Inflammatory macrophage treated with lipopolysaccharide for 1 hour (primary cell): ENCODE data around the gene ZNF70.
A peak's percentile ranks its signal among the peaks of the same experiment; 100 is the strongest.

Source experiments
- DNase-seq, 2 donors: peaks; one replicate each; pipeline ENCODE4 v3.0.0-alpha.2; 2020 to 2022

The ZNF70 gene

DNA sequence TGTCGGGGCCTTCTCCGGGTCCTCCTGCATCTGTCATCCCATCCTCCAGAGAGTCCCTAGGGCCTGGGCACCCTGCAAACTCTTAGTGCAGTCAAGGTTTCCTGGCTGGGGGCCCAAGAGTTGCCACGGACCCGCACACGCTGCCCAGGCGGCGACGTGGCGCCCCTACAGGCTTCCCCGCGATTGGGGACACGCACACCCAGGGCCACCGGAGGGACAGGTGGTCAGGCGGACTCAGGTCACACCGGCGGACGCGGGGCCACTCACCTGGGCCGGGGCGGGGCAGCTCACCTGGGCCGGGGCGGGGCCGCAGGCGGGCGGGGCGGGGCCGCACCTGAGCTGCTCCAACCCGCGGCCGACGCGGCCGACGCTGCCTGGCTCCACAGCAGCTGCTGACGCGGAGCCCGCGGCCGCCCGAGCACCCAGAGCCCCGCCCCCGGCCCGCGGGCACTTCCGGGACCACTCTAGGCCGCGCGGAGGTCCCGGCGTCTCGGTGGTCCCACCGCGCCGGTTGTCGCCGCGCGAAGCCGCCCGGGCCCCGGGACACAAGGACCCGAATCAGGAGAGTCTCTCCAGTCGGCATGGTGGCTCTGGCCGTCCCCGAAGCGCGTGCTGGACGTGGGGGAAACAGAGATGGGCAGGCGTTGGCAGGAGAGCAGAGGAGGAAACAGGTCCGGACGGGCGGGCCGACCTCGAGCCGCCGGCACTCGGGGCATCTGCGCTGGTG lies at the start of gene ZNF70:
ZNF70 (minus strand) TSS at position 399 of the 727 bp plus-strand sequence. CDS start 5,972 bp downstream, outside the sequence.
- DNase-seq, result peak; percentile 65 to 73

DNA sequence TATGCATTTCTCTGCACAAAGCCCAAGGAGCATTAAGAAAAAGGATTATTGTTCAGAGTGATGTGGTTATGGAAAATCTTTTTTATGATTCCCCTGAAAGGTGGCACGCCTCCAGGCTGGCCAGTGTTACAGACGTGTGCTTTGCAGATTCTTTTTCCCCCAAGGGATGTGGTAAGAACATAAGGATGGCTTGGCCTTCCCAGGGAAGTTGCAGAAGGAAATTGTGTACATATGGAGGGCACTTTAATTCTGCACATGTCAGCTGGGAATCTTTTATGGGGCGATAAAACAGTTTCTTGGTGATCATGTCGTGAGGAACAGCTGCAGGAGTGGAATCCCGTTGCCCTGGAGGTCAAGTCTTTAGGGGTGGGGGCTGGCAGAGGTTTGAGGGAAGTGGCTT lies 45.5 kb upstream of the ZNF70 start:
- DNase-seq, result no peak

DNA sequence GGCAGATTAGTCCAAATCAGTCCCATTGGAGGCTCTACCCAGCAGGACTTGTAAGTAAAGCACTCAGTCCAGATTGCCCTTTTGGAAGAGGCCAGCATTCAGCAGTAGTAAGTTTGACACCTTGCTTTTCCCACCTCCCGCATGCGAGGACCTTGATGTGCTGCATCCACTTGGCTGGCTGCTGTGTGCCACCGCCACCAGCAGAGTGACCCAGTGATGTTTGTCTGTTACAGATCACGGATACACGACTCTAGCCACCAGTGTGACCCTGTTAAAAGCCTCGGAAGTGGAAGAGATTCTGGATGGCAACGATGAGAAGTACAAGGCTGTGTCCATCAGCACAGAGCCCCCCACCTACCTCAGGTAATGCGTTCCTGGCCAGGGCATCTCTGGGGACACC lies 42.4 kb upstream of the ZNF70 start:
- no peak for DNase-seq

DNA sequence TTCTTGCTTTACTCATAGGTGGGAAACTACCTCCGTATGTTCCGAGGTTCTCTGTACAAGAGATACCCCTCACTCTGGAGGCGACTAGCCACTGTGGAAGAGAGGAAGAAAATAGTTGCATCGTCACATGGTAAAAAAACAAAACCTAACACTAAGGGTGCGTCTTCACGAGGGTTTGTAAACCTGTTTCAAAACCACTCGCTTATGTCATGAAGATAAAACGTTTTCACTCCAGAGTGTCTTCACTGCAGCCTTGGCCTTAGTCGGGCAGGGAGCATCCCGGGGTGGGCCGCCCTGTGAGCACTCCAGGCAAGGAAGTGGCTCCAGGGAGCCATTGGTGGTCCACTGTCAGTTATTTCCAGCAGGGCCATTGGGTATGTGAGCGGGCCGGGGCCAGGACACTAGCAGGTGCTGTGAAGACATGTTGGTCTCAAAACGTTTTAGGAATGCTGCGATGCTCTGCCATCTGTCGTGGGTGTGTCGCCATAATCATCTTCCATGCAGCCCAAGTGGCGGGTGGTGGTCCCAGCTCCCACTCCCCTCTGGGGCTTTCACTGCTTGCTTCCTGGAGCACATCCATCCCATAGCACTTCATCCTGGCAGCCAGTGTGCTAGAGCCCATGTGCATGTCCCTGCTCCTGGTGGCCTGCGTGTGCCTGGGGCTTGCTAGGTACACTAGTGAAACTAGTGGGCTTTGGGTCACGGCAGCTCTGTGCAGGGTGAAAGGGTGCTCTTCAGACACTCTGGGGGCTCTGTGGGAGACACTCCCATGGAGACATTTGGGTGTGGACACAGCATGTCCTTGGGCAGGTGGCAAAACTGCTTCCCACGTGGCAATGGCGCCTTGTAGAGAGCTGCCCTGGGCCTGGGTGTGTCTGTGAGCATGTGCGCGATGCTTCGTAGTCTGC lies 41.1 kb upstream of the ZNF70 start:
- DNase-seq, result no peak

DNA sequence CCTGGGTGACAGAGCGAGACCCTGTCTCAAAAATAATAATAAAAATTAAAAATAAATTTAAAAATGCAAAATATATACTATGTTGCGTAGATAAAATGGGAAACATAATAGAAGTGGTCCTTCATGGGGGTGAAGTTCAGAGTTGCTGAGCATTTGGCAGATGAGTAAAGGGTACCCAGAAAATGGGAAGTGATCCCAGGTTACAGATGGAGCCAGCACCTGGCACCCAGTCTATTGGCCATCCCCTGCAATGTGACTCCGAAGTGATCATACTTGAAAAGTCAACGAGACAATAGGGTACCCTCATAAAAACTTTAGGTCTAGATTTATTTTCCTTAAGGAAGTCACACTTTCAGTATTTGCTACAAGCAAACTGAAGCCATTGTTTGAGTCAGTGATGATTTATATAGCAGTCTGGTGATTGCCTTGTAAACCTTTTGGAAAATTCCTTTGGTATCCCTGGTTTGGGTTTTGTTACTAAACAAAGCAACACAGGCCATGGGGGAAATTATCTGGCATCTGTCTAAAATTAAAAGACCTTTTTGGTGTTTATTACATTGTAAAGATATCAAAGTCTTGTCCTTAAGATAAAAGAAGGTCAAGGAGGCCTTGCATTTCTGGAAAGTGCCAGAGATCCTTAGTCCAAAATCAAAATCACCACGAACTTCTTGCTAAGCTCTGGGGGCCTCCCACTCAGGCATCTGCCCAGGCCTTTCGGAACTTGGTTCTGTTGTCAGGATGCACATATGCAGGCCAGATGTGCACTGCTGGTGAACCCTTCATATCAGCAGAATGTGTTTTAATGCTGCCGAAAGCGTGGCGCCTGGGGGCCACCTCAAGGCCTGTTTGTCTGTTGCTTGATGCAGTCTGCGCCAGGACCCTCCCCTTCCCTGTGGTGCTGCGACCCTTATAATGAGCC lies 40.2 kb upstream of the ZNF70 start:
- DNase-seq, result no peak

DNA sequence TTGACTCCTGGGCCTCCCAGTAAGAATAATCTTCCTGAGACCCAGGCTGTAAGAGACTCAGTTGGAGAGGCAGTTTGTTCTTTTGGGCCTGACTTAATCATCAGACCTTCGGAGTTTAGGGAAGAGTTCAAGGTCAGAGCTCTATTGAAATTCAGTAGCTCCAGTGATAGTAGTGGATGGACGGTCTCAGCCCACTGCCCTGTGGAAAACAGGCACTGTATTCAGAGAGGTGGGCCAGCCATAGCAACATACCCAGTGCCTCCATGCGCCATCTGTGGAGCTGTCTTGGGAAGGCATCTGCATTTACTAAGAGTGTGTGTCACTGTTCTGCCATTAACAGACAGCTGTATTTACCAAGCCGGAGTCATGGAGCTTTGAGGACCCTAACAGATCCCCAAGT lies 38.7 kb upstream of the ZNF70 start:
- no peak for DNase-seq

DNA sequence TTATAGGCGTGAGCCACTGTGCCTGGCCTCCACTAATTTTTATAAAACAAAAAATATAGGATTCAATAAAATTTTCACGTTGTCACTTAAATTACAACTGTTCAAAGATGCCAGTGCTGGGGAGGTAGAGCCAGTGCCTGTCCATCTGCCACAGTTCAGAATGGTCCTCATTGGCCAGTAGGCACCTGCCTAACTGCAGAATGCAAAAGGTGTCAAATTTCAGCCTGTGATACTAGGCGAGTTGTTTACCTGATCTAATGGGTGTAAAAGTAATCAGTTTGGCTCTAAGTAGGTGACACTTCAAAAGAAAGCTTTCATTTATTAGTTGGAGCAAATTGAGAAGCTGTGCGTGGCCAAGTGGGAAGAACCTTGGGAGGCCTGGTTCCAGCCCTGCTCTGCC lies 38.2 kb upstream of the ZNF70 start:
- no peak for DNase-seq

DNA sequence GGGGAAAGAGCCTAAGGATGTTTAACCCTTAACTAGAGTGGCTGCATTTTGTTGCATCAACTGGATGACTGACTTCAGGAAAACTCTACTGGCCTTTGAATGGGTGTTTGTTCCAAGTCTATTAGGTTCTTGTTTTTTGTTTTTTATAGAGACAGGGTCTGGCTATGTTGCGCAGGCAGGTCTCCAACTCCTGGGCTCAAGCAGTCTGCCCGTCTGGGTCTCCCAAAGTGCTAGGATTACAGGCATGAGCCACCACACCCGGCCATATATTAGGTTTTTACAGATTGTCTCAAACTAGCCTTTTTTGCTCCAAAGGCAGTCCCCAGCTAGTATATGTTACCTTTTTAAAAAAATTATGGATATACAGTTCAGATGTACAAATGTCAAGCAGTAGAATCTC lies 37.0 kb upstream of the ZNF70 start:
- DNase-seq, result no peak

DNA sequence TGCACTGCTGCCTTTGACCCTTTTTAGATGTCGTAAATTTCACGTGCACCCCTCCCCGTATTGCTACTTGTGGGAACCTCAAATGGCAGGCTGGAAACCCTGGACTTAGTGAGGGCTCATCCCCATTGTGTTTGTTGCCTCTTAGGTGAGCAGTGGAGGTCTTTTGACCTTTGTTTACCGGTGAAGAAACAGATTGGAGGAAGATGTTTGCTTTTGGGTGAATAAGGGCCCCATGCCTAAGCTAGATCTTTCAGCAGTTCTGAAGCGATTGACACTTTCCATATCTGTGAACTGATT lies 36.6 kb upstream of the ZNF70 start:
- no peak for DNase-seq

DNA sequence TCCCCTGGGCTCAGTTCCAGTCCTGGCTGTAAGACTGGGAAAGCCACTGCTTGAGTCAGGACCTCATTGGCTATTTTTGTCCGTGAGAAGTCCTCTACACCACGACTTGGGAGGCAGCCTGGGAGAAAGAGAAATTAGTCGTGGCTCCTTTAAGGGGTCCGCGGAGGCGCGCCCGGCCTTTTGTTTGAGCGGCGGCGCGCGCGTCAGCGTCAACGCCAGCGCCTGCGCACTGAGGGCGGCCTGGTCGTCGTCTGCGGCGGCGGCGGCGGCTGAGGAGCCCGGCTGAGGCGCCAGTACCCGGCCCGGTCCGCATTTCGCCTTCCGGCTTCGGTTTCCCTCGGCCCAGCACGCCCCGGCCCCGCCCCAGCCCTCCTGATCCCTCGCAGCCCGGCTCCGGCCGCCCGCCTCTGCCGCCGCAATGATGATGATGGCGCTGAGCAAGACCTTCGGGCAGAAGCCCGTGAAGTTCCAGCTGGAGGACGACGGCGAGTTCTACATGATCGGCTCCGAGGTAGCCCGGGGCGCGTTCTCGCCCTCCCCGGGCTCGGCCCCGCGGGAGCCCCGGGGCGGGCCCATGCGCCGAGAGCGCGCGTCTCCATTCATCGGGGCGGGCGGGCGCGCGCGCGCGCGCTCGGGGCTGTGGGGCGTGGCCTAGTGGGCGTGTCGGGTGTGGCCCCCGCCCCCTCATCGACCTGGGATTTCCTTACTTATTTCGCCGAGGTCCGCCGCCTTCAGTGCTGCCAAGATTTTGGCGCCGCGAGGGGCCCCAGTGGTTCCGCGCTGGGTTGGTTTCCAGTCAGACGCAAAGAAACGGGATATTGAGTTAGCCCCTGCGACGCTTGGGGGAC lies 36.1 kb upstream of the ZNF70 start, which contains the start of gene SMARCB1:
SMARCB1 (plus strand) TSS at position 215 of the 848 bp plus-strand sequence; CDS start at position 419, 204 bp downstream.
- peak; percentile 84 to 97 for DNase-seq

DNA sequence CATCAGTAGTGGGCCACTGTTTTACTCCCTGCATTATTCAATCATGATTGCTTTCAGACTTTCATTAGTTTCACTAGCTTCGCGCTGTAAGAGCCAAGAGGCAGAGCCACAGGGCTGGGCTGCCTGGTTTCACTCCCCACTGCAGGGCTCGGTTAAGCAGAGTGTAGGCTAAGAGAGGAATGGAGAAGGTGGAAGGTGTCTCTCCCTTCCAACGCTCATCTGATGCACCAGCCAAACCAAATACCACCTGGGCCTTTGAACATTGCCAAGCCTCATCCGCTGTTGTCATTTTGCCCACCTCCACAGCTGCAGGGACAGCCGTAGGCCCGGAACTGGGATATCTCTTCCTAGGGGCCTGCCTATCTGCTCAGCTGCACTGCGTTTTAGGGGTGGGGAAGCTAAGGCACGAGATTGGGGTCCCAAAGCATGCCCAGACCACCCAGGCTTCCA lies 35.4 kb upstream of the ZNF70 start:
- no peak for DNase-seq

DNA sequence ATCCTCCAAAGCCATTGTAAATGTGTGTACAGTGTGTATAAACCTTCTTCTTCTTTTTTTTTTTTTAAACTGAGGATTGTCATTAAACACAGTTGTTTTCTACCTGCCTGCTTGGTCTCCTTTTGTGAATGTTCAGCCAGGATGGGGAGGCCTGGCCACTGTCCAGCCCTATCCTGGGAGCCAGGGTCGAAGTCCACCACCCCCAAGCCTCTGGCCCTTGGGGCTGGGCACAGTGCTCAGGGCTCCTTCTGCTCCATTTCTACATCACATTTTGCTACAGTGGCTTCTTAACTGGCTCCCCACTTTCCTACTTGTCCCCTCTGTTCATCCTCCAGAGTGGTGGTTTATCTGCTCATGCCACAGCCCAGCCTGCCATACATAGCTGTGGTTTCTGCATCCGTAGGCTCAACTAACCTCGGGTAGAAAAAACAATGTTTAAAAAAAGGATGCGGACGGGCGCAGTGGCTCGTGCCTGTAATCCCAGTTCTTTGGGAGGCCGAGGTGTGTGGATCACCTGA lies 33.4 kb upstream of the ZNF70 start:
- no peak for DNase-seq

DNA sequence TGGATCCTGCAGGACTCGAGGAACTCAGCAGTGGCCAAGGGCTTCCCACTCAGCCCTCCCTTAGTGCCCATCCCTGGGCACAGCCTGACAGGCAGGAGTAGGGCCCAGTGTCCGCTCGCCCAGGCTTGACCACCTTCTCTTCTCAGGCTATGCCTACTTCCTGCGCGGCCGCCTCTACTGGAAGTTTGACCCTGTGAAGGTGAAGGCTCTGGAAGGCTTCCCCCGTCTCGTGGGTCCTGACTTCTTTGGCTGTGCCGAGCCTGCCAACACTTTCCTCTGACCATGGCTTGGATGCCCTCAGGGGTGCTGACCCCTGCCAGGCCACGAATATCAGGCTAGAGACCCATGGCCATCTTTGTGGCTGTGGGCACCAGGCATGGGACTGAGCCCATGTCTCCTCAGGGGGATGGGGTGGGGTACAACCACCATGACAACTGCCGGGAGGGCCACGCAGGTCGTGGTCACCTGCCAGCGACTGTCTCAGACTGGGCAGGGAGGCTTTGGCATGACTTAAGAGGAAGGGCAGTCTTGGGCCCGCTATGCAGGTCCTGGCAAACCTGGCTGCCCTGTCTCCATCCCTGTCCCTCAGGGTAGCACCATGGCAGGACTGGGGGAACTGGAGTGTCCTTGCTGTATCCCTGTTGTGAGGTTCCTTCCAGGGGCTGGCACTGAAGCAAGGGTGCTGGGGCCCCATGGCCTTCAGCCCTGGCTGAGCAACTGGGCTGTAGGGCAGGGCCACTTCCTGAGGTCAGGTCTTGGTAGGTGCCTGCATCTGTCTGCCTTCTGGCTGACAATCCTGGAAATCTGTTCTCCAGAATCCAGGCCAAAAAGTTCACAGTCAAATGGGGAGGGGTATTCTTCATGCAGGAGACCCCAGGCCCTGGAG lies 32.6 kb upstream of the ZNF70 start:
- DNase-seq, result no peak

DNA sequence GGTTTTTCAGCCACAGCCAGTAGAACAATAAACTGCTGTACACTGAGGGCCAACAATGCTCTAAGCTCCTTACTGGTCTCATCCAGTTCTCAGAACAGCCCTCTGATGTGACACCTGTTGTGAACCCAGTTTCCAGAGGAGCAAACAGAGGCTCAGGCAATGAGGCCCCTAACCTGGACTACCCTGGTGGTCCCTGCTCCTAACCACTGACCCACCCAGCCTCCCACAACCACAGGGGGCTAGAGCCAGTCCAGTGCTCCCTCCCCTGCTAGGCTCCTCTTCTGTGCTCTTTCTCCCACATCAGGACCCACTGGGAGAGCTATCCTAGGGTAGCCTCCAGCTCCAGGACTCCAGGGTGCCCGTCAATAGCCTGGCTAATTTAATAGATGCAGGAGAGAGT lies 31.8 kb upstream of the ZNF70 start:
- no peak for DNase-seq

DNA sequence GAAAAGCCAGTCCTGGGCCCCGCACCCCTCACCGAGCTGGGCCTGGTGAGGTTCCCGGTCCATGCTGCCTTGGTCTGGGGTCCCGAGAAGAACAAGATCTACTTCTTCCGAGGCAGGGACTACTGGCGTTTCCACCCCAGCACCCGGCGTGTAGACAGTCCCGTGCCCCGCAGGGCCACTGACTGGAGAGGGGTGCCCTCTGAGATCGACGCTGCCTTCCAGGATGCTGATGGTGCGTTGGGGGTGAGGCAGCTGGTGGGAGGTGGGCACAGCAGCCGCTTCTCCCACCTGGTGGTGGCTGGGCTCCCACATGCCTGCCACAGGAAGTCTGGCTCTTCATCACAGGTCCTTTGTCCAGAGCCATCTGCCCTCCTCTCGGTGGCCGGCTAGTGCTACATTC lies 31.3 kb upstream of the ZNF70 start:
- no peak for DNase-seq

DNA sequence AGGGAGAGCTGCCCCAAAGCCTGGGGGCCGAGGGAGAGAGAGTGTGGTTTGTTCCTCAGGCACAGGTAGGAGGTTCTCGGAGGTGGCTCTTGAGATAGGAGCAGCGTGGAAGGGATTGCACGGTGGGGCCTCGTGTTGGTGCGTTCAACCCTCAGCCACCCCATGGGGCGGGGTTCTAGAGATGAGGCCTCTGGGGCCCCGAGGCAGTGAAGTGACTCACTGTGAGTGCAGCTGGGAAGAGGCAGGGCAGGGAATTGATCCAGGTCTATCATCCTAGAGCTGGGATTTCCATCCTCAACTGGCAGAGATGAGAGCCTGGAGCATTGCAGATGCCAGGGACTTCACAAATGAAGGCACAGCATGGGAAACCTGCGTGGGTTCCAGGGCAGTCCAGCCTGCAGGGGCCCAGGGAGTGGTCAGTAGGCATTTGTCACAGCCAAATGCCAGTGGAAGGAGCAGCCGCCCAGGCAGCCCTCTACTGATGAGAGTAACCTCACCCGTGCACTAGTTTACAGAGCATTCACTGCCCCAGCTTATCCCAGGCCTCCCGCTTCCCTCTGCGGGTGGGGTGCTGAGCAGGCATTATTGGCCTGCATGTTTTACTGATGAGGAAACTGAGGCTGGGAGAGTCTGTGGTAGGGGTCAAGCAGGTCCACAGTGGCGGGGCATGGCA lies 30.7 kb upstream of the ZNF70 start:
- DNase-seq, result no peak

DNA sequence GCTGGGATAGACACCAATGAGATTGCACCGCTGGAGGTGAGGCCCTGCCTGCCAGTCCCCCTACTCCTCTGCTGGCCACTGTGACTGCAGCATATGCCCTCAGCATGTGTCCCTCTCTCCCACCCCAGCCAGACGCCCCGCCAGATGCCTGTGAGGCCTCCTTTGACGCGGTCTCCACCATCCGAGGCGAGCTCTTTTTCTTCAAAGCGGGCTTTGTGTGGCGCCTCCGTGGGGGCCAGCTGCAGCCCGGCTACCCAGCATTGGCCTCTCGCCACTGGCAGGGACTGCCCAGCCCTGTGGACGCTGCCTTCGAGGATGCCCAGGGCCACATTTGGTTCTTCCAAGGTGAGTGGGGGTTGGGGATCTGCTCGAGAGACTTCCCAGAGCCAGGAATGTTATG lies 30.2 kb upstream of the ZNF70 start:
- DNase-seq, result no peak

DNA sequence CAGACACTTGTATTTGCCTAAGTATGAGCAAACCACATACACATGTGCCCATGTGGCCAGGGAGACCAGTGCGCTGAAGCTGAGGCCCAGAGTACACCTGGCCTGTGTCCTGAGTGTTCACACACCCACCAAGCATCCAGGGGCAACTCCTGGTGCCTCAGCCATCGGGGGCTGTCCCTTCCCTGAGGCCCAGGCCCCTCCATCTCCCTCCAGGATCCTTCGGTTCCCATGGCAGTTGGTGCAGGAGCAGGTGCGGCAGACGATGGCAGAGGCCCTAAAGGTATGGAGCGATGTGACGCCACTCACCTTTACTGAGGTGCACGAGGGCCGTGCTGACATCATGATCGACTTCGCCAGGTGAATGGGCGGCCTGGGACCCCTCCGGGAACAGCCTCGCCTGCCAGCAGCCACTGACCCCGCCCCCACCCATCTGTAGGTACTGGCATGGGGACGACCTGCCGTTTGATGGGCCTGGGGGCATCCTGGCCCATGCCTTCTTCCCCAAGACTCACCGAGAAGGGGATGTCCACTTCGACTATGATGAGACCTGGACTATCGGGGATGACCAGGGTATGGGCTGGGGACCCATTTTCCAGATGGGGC lies 29.3 kb upstream of the ZNF70 start:
- DNase-seq, result no peak

DNA sequence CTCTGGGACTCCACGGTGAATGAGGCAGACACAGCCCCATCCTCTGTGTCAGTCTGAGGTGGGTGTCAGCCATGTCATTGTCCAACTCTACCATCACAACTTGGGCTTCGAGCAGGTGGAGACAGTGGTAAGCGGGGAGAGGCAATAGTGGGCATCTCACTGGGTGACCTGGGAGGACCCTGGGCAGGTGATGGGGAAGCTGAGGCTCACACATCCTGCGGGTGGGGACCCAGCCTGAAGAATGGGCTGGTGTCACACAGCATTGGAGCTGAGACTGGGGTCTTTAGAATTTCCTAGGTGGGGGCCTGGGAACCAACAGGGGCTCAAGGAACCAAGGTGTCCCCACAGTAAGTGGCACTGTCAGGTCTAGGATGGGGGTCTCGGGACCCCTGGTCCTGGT lies 28.8 kb upstream of the ZNF70 start:
- no peak for DNase-seq

DNA sequence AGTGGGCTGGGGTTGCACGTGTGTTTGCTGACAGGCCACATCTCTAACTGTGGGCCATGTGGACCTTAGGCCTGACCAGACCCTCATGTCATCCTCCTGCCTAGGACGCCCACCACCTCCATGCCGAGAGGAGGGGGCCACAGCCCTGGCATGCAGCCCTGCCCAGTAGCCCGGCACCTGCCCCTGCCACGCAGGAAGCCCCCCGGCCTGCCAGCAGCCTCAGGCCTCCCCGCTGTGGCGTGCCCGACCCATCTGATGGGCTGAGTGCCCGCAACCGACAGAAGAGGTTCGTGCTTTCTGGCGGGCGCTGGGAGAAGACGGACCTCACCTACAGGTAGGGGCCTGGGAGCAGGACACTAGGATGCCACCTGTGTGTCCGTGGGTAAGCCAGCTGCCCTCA lies 28.2 kb upstream of the ZNF70 start:
- no peak for DNase-seq
